Osteocyte (in vitro differentiated cells): ENCODE measurements around the gene MAPK8IP3. TPM values are rescaled to one million over a fixed set of nuclear protein-coding genes. Genes with fewer than 3 reads are reported as not detected.

Source experiments
- DNase-seq: peaks from one replicate; pipeline ENCODE4 v3.0.0; 2021; ENCODE audit warnings: mixed read lengths; ENCODE audit not compliant: unreplicated experiment; ENCODE audit errors: extremely low spot score
- H3K27ac Mint-ChIP-seq: one replicate; pipeline ENCODE4 v1.8.0; 2021; ENCODE audit warnings: mild to moderate bottlenecking, mixed read lengths; ENCODE audit not compliant: unreplicated experiment
- H3K27me3 Mint-ChIP-seq: one replicate; pipeline ENCODE4 v1.8.0; 2021; ENCODE audit warnings: mixed read lengths; ENCODE audit not compliant: unreplicated experiment
- H3K36me3 Mint-ChIP-seq: one replicate; pipeline ENCODE4 v1.8.0; 2021; ENCODE audit warnings: mixed read lengths; ENCODE audit not compliant: unreplicated experiment
- H3K4me1 Mint-ChIP-seq: one replicate; pipeline ENCODE4 v1.8.0; 2021; ENCODE audit warnings: mixed read lengths; ENCODE audit not compliant: unreplicated experiment
- H3K4me3 Mint-ChIP-seq: one replicate; pipeline ENCODE4 v1.8.0; 2021; ENCODE audit warnings: mild to moderate bottlenecking, moderate library complexity, mixed read lengths; ENCODE audit not compliant: unreplicated experiment
- H3K9me3 Mint-ChIP-seq: one replicate; pipeline ENCODE4 v1.8.0; 2021; ENCODE audit warnings: mixed read lengths; ENCODE audit not compliant: unreplicated experiment
- CTCF ChIP-seq: fragments of 200-600 bp; sonication (generic); IDR thresholded peaks from 2 replicates; pipeline ENCODE4 v1.5.0; 2021; ENCODE audit warnings: antibody characterized with exemption, mild to moderate bottlenecking, moderate library complexity
- total RNA-seq: library from RNA; stranded (reverse); gene quantifications from 2 replicates; pipeline ENCODE4 v1.2.1, GENCODE V29; 2021

MAPK8IP3 gene
- total RNA-seq, 1 donor from 2014 or later = 105 TPM

GRCh38 chr16:1812732-1813163, 106.8 kb downstream of the MAPK8IP3 start:
- Mint-ChIP-seq H3K4me1 (peaks cover 10% of the 10 kb centered on the region), H3K27ac (peak overlapping the region; percentile 48), H3K27me3 (no peaks in the 10 kb centered on the region), H3K36me3 (peaks cover 13% of the 10 kb centered on the region), H3K4me3 (no peak overlapping the region), H3K9me3 (no peaks in the 10 kb centered on the region)
- DNase-seq = peak; percentile 89
- TF ChIP-seq CTCF = peak; percentile 62

GRCh38 chr16:1815461-1815860, 109.5 kb downstream of the MAPK8IP3 start:
- no peak for TF ChIP-seq CTCF
- Mint-ChIP-seq H3K36me3 (peaks cover 13% of the 10 kb centered on the region), H3K4me3 (no peak overlapping the region), H3K9me3 (no peaks in the 10 kb centered on the region), H3K27me3 (no peaks in the 10 kb centered on the region), H3K4me1 (peaks cover 10% of the 10 kb centered on the region), H3K27ac (no peak overlapping the region)
- no peak for DNase-seq

- Mint-ChIP-seq H3K27me3 (no peaks in the 10 kb centered on the region), H3K4me3 (no peak overlapping the region), H3K36me3 (peaks cover 13% of the 10 kb centered on the region), H3K4me1 (peaks cover 10% of the 10 kb centered on the region), H3K9me3 (no peaks in the 10 kb centered on the region), H3K27ac (no peak overlapping the region)
- TF ChIP-seq CTCF = no peak
- no peak for DNase-seq
Observed at GRCh38 chr16:1816396-1817275, 110.6 kb downstream of the MAPK8IP3 start.

- H3K27ac Mint-ChIP-seq = no peak overlapping the region
- H3K36me3 Mint-ChIP-seq = peaks cover 13% of the 10 kb centered on the region
- no peak for DNase-seq
- no peak overlapping the region for H3K4me3 Mint-ChIP-seq
- H3K4me1 Mint-ChIP-seq = peaks cover 10% of the 10 kb centered on the region
- H3K9me3 Mint-ChIP-seq = no peaks in the 10 kb centered on the region
- no peaks in the 10 kb centered on the region for H3K27me3 Mint-ChIP-seq
- no peak for TF ChIP-seq CTCF
Observed at GRCh38 chr16:1817276-1817589, 111.2 kb downstream of the MAPK8IP3 start.

GRCh38 chr16:1817716-1818115, 111.7 kb downstream of the MAPK8IP3 start:
- no peak for TF ChIP-seq CTCF
- DNase-seq = no peak
- Mint-ChIP-seq H3K4me1 (peaks cover 6% of the 10 kb centered on the region), H3K27ac (no peak overlapping the region), H3K4me3 (no peak overlapping the region), H3K9me3 (no peaks in the 10 kb centered on the region), H3K27me3 (no peaks in the 10 kb centered on the region), H3K36me3 (peaks cover 13% of the 10 kb centered on the region)
